Ishikawa (cell line): ENCODE measurements around the gene PCID2.

Experiments used
- CEBPB ChIP-seq: IDR thresholded peaks from 2 replicates; pipeline ENCODE4 v1.6.1; 2012
- CREB1 ChIP-seq: IDR thresholded peaks from 2 replicates; pipeline ENCODE4 v1.6.1; 2012; ENCODE audit warnings: low read depth
- EGR1 ChIP-seq: IDR thresholded peaks from 2 replicates; pipeline ENCODE4 v1.6.1; 2012
- EP300 ChIP-seq: IDR thresholded peaks from 2 replicates; pipeline ENCODE4 v1.6.1; 2012; ENCODE audit warnings: borderline replicate concordance
- FOXM1 ChIP-seq: IDR thresholded peaks from 2 replicates; pipeline ENCODE4 v1.6.1; 2012; ENCODE audit warnings: low read depth, borderline replicate concordance
- RAD21 ChIP-seq: IDR thresholded peaks from 2 replicates; pipeline ENCODE4 v1.6.1; 2012; ENCODE audit warnings: low read depth
- TAF1 ChIP-seq: IDR thresholded peaks from 2 replicates; pipeline ENCODE4 v1.6.1; 2012; ENCODE audit warnings: low read depth, mild to moderate bottlenecking
- TCF12 ChIP-seq: IDR thresholded peaks from 2 replicates; pipeline ENCODE4 v1.6.1; 2012; ENCODE audit warnings: low read depth
- YY1 ChIP-seq: IDR thresholded peaks from 2 replicates; pipeline ENCODE4 v1.6.1; 2012; ENCODE audit warnings: low read depth
- TF ChIP-seq, protein P1 (sequence below): IDR thresholded peaks from 2 replicates; pipeline ENCODE4 v1.6.1; 2012
- TF ChIP-seq, protein P2 (sequence below): IDR thresholded peaks from 2 replicates; pipeline ENCODE4 v1.6.1; 2012; ENCODE audit warnings: low read depth, mild to moderate bottlenecking
- TF ChIP-seq, protein P3 (sequence below): IDR thresholded peaks from 2 replicates; pipeline ENCODE4 v1.6.1; 2012

DNA sequence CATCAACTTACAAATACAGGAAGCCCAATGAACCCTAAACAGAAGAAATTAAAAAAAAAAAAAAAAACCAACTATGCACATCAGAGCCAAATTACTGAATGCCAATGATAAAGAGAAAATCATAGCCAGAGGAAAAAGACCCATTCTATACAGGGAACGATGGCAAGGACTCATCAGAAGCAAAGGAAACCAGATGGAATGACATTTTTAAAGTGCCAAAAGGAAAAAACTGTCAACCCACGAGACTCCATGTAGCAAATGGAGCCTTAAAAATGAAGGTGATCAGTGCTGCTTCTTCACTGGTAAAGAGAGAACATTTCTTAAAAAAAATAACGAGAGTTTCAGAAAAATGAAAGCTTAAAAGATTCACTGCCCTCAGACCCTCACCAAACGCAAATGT, 18.3 kb downstream of the PCID2 start:
- TF ChIP-seq EP300, result no peak
- TF ChIP-seq FOXM1, result no peak
- TF ChIP-seq CEBPB, result no peak
- TF ChIP-seq YY1, result no peak
- TF ChIP-seq, protein P1, sequence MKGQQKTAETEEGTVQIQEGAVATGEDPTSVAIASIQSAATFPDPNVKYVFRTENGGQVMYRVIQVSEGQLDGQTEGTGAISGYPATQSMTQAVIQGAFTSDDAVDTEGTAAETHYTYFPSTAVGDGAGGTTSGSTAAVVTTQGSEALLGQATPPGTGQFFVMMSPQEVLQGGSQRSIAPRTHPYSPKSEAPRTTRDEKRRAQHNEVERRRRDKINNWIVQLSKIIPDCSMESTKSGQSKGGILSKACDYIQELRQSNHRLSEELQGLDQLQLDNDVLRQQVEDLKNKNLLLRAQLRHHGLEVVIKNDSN, result no peak
- no peak for TF ChIP-seq EGR1
- TF ChIP-seq RAD21, result no peak
- TF ChIP-seq TAF1, result no peak
- TF ChIP-seq, protein P2, sequence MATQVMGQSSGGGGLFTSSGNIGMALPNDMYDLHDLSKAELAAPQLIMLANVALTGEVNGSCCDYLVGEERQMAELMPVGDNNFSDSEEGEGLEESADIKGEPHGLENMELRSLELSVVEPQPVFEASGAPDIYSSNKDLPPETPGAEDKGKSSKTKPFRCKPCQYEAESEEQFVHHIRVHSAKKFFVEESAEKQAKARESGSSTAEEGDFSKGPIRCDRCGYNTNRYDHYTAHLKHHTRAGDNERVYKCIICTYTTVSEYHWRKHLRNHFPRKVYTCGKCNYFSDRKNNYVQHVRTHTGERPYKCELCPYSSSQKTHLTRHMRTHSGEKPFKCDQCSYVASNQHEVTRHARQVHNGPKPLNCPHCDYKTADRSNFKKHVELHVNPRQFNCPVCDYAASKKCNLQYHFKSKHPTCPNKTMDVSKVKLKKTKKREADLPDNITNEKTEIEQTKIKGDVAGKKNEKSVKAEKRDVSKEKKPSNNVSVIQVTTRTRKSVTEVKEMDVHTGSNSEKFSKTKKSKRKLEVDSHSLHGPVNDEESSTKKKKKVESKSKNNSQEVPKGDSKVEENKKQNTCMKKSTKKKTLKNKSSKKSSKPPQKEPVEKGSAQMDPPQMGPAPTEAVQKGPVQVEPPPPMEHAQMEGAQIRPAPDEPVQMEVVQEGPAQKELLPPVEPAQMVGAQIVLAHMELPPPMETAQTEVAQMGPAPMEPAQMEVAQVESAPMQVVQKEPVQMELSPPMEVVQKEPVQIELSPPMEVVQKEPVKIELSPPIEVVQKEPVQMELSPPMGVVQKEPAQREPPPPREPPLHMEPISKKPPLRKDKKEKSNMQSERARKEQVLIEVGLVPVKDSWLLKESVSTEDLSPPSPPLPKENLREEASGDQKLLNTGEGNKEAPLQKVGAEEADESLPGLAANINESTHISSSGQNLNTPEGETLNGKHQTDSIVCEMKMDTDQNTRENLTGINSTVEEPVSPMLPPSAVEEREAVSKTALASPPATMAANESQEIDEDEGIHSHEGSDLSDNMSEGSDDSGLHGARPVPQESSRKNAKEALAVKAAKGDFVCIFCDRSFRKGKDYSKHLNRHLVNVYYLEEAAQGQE, result no peak
- TF ChIP-seq CREB1, result no peak
- TF ChIP-seq, protein P3, sequence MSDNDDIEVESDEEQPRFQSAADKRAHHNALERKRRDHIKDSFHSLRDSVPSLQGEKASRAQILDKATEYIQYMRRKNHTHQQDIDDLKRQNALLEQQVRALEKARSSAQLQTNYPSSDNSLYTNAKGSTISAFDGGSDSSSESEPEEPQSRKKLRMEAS, result no peak
- no peak for TF ChIP-seq TCF12
